NB4 (cell line): Measurements from ENCODE around the gene CCL16.
A peak's percentile ranks its signal among the peaks of the same experiment; 100 is the strongest.
"Not testable (repeated sequence)": the region's sequence is repeated elsewhere in the genome, so short reads cannot be mapped to it uniquely, and the experiment has no call there.

Experiments
- DNase-seq: peaks from one replicate; pipeline ENCODE4 v3.0.0; 2010; ENCODE audit warnings: low read depth
- H3K4me3 ChIP-seq: one replicate; pipeline ENCODE4 v1.5.1; 2011; ENCODE audit warnings: mild to moderate bottlenecking, low read depth, low read length, moderate library complexity
- CTCF ChIP-seq: IDR thresholded peaks from one replicate; pipeline ENCODE4 v1.5.1; 2012; ENCODE audit warnings: low read depth, low read length
- MAX ChIP-seq: IDR thresholded peaks from 2 replicates; pipeline ENCODE4 v1.6.1; 2011; ENCODE audit warnings: low read depth, low read length
- MYC ChIP-seq: IDR thresholded peaks from 2 replicates; pipeline ENCODE4 v1.6.1; 2011; ENCODE audit warnings: low read depth, low read length
- POLR2A ChIP-seq: IDR thresholded peaks from 2 replicates; pipeline ENCODE4 v1.6.1; 2011; ENCODE audit warnings: mild to moderate bottlenecking; ENCODE audit not compliant: insufficient read length; ENCODE audit errors: extremely low read depth

The CCL16 gene

GRCh38 chr17:35949401-35949800, 31.9 kb downstream of the CCL16 start:
- DNase-seq: no peak
- TF ChIP-seq POLR2A: no peak
- no peak for TF ChIP-seq CTCF
- no peak for TF ChIP-seq MYC
- no peak for TF ChIP-seq MAX
- H3K4me3 ChIP-seq: no peak overlapping the region

- no peak for DNase-seq
- no peak for TF ChIP-seq MAX
- no peak for TF ChIP-seq POLR2A
- TF ChIP-seq MYC: no peak
- TF ChIP-seq CTCF: no peak
- H3K4me3 ChIP-seq: no peak overlapping the region
Observed at GRCh38 chr17:35948092-35948491, 33.2 kb downstream of the CCL16 start.

- TF ChIP-seq POLR2A (no peak), CTCF (peak; percentile 96)
- peak overlapping the region; percentile 25 for H3K4me3 ChIP-seq
- peak; percentile 81 for DNase-seq
Observed at GRCh38 chr17:35947156-35947585, 34.1 kb downstream of the CCL16 start.

- no peak overlapping the region for H3K4me3 ChIP-seq
- TF ChIP-seq MYC (no peak), POLR2A (no peak), MAX (no peak), CTCF (no peak)
- DNase-seq: no peak
Observed at GRCh38 chr17:35944151-35944550, 37.1 kb downstream of the CCL16 start.

GRCh38 chr17:35943537-35943936, 37.8 kb downstream of the CCL16 start, which contains the start of gene LYZL6:
TSS of gene LYZL6 (minus strand) at chr17:35943713. CDS start at chr17:35939356, 4,357 bp downstream.
- H3K4me3 ChIP-seq: no peak within 1 kb of the TSS
- TF ChIP-seq CTCF: no peak
- no peak for TF ChIP-seq POLR2A
- no peak for TF ChIP-seq MYC
- TF ChIP-seq MAX: no peak
- no peak for DNase-seq

- DNase-seq: no peak
- TF ChIP-seq MYC (no peak), CTCF (no peak), POLR2A (no peak), MAX (no peak)
- no peak overlapping the region for H3K4me3 ChIP-seq
Observed at GRCh38 chr17:35942588-35943186, 38.6 kb downstream of the CCL16 start.

GRCh38 chr17:35938492-35938891, 42.8 kb downstream of the CCL16 start:
- not testable (repeated sequence) for H3K4me3 ChIP-seq, DNase-seq
